ENCODE data around the gene MVB12B. TPM values are rescaled to one million over a fixed set of nuclear protein-coding genes. Genes with fewer than 3 reads are reported as not detected.

Gene MVB12B
- total RNA-seq, 1 experiment from 2014 or later: 5.7 TPM

DNA sequence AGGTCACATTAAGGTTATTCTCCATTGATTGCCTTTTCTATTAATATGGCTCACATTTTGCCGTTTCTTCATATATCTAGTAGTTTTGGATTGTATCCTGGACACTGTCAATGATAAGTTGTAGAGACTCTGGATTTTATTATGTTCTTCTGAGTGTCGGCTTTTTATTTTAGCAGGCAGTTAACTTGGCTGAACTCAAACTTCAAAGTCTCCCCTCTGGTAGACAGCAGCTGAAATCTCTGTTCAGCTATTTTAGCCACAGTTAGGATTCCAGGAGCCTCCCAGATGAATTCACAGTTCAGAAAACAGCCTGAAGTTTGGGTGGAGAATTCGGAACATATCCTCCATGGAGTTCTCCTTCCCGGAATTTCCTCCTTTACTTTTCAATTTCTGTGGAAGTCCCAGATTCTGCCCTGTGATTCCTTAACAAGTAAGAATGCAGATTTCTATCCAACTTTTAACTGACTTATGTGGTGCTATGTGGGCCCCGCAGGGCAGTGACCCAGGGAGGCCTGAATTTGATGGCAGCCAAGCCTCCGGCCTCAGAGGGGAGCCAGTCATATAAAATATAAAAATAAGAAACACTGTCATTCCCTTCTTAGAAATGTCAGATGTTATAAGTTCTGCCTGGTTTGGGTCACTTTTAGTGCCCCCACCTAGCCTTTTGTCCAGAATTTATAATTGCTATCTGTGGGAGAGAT lies 39.3 kb upstream of the MVB12B start:
- CTCF ChIA-PET: interaction anchor here (1.5 kb wide), 1 partner anchor 212 kb away, joined by 3 read pairs; no protein-coding TSS in a partner anchor
- no peak for ATAC-seq
- H3K4me1 Mint-ChIP-seq: 0 out of 2 replicates have a peak, but pooled peaks cover 5% of the 10 kb centered on the region

DNA sequence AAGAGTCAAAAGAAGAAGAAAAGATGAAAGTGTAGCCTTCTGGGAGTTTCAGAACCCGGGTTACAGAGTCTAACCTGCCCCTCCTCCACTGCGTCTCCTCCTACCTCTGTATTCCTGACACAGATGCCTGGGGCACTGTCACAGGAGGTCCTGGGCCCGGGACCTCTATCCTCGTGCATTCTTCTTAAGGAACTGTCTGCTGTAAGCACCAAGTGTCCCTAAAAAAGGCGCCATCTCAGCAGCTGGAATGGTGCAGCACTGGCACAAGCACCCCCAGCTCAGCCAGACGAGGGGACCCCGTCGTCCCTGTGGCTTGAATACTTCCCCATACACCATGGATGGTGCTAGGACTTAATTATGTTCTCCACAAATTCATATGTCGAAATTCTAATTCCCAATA lies 35.8 kb upstream of the MVB12B start:
- Mint-ChIP-seq H3K4me3 (no peak overlapping the region), H3K27ac (no peak overlapping the region), H3K36me3 (no peaks in the 10 kb centered on the region), H3K9me3 (peaks cover 5% of the 10 kb centered on the region), H3K4me1 (0 out of 2 replicates have a peak, but pooled peaks cover 5% of the 10 kb centered on the region), H3K27me3 (ENCODE audit: low read depth) (no peaks in the 10 kb centered on the region)
- ChIA-PET POLR2A (no interaction called here), CTCF (interaction anchor here (1.0 kb wide), 2 partner anchors 11 to 108 kb away, joined by 3 to 4 read pairs; no protein-coding TSS in a partner anchor)
- no peak for DNase-seq (ENCODE audit: low spot score)
- TF ChIP-seq KAT7 (CRISPR knock-in tag; IDR thresholded peaks at IDR 0.05; ENCODE audit: borderline replicate concordance) (no peak), SMAD4 (CRISPR knock-in tag; IDR thresholded peaks at IDR 0.05) (no peak), MYBL2 (CRISPR knock-in tag; IDR thresholded peaks at IDR 0.05) (no peak), SOX15 (CRISPR knock-in tag; IDR thresholded peaks at IDR 0.05) (no peak), CREM (CRISPR knock-in tag; IDR thresholded peaks at IDR 0.05) (no peak), GTF2I (CRISPR knock-in tag; conservative IDR thresholded peaks at IDR 0.05) (no peak), HMGA2 (CRISPR knock-in tag; IDR thresholded peaks at IDR 0.05) (no peak), ATF1 (CRISPR knock-in tag; IDR thresholded peaks at IDR 0.05) (no peak), ZNF317 (CRISPR knock-in tag; IDR thresholded peaks at IDR 0.05; ENCODE audit: borderline replicate concordance, low read depth) (no peak), OVOL2 (CRISPR knock-in tag; IDR thresholded peaks at IDR 0.05; ENCODE audit: borderline replicate concordance) (no peak), NR2C2 (CRISPR knock-in tag; IDR thresholded peaks at IDR 0.05) (no peak), NR3C1 (CRISPR knock-in tag; conservative IDR thresholded peaks at IDR 0.05; ENCODE audit: low read depth) (no peak), NFATC4 (CRISPR knock-in tag; IDR thresholded peaks at IDR 0.05) (no peak)
- TF ChIP-seq, protein P1, sequence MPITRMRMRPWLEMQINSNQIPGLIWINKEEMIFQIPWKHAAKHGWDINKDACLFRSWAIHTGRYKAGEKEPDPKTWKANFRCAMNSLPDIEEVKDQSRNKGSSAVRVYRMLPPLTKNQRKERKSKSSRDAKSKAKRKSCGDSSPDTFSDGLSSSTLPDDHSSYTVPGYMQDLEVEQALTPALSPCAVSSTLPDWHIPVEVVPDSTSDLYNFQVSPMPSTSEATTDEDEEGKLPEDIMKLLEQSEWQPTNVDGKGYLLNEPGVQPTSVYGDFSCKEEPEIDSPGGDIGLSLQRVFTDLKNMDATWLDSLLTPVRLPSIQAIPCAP (CRISPR knock-in tag; IDR thresholded peaks at IDR 0.05): no peak
- TF ChIP-seq, protein P2, sequence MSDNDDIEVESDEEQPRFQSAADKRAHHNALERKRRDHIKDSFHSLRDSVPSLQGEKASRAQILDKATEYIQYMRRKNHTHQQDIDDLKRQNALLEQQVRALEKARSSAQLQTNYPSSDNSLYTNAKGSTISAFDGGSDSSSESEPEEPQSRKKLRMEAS (CRISPR knock-in tag; IDR thresholded peaks at IDR 0.05): no peak
- TF ChIP-seq, protein P3, sequence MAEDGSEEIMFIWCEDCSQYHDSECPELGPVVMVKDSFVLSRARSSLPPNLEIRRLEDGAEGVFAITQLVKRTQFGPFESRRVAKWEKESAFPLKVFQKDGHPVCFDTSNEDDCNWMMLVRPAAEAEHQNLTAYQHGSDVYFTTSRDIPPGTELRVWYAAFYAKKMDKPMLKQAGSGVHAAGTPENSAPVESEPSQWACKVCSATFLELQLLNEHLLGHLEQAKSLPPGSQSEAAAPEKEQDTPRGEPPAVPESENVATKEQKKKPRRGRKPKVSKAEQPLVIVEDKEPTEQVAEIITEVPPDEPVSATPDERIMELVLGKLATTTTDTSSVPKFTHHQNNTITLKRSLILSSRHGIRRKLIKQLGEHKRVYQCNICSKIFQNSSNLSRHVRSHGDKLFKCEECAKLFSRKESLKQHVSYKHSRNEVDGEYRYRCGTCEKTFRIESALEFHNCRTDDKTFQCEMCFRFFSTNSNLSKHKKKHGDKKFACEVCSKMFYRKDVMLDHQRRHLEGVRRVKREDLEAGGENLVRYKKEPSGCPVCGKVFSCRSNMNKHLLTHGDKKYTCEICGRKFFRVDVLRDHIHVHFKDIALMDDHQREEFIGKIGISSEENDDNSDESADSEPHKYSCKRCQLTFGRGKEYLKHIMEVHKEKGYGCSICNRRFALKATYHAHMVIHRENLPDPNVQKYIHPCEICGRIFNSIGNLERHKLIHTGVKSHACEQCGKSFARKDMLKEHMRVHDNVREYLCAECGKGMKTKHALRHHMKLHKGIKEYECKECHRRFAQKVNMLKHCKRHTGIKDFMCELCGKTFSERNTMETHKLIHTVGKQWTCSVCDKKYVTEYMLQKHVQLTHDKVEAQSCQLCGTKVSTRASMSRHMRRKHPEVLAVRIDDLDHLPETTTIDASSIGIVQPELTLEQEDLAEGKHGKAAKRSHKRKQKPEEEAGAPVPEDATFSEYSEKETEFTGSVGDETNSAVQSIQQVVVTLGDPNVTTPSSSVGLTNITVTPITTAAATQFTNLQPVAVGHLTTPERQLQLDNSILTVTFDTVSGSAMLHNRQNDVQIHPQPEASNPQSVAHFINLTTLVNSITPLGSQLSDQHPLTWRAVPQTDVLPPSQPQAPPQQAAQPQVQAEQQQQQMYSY (CRISPR knock-in tag; IDR thresholded peaks at IDR 0.05): no peak
- TF ChIP-seq, protein P4, sequence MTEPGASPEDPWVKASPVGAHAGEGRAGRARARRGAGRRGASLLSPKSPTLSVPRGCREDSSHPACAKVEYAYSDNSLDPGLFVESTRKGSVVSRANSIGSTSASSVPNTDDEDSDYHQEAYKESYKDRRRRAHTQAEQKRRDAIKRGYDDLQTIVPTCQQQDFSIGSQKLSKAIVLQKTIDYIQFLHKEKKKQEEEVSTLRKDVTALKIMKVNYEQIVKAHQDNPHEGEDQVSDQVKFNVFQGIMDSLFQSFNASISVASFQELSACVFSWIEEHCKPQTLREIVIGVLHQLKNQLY (CRISPR knock-in tag; IDR thresholded peaks at IDR 0.05): no peak
- TF ChIP-seq, protein P5, sequence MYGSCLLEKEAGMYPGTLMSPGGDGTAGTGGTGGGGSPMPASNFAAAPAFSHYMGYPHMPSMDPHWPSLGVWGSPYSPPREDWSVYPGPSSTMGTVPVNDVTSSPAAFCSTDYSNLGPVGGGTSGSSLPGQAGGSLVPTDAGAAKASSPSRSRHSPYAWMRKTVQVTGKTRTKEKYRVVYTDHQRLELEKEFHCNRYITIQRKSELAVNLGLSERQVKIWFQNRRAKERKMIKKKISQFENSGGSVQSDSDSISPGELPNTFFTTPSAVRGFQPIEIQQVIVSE (CRISPR knock-in tag; IDR thresholded peaks at IDR 0.05; ENCODE audit: borderline replicate concordance): no peak
- TF ChIP-seq, protein P6, sequence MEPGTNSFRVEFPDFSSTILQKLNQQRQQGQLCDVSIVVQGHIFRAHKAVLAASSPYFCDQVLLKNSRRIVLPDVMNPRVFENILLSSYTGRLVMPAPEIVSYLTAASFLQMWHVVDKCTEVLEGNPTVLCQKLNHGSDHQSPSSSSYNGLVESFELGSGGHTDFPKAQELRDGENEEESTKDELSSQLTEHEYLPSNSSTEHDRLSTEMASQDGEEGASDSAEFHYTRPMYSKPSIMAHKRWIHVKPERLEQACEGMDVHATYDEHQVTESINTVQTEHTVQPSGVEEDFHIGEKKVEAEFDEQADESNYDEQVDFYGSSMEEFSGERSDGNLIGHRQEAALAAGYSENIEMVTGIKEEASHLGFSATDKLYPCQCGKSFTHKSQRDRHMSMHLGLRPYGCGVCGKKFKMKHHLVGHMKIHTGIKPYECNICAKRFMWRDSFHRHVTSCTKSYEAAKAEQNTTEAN (CRISPR knock-in tag; IDR thresholded peaks at IDR 0.05): no peak
- TF ChIP-seq, protein P7, sequence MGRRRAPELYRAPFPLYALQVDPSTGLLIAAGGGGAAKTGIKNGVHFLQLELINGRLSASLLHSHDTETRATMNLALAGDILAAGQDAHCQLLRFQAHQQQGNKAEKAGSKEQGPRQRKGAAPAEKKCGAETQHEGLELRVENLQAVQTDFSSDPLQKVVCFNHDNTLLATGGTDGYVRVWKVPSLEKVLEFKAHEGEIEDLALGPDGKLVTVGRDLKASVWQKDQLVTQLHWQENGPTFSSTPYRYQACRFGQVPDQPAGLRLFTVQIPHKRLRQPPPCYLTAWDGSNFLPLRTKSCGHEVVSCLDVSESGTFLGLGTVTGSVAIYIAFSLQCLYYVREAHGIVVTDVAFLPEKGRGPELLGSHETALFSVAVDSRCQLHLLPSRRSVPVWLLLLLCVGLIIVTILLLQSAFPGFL (CRISPR knock-in tag; IDR thresholded peaks at IDR 0.05; ENCODE audit: borderline replicate concordance): no peak
- ATAC-seq: no peak

More for the DNA sequence above, 39.3 kb upstream of the MVB12B start:
- H3K9me3 Mint-ChIP-seq: peaks cover 9% of the 10 kb centered on the region
- POLR2A ChIA-PET: no interaction called here
- H3K27ac Mint-ChIP-seq: no peak overlapping the region
- no peaks in the 10 kb centered on the region for H3K27me3 Mint-ChIP-seq (ENCODE audit: low read depth)
- H3K36me3 Mint-ChIP-seq: no peaks in the 10 kb centered on the region
- DNase-seq (ENCODE audit: low spot score): no peak
- TF ChIP-seq ZNF396 (CRISPR knock-in tag; IDR thresholded peaks at IDR 0.05; ENCODE audit: borderline replicate concordance): no peak
- H3K4me3 Mint-ChIP-seq: no peak overlapping the region

Data from WTC11 (cell line).